Measurements from ENCODE around the gene FNBP1L. TPM values are rescaled to one million over a fixed set of nuclear protein-coding genes. Genes with fewer than 3 reads are reported as not detected.
"Not testable (repeated sequence)": the region's sequence is repeated elsewhere in the genome, so short reads cannot be mapped to it uniquely, and the experiment has no call there.

The FNBP1L gene
- total and polyA plus RNA-seq, 3 donors from 2014 or later, result 21.9 to 54.4 (median 46.5) TPM

GRCh38 chr1:93468662-93469061 is 20.7 kb downstream of the FNBP1L start:
- H3K4me1 ChIP-seq, result no peaks in the 10 kb centered on the region
- TF ChIP-seq CTCF (IDR thresholded peaks at IDR 0.05) (no peak), POLR2A (IDR thresholded peaks at IDR 0.05) (no peak)
- intact Hi-C loops (cut with DNase I; ENCODE audit: low total_unique reads), result no loop called here
- no peak overlapping the region for H3K4me3 ChIP-seq
- H3K36me3 ChIP-seq (ENCODE audit: low read depth, missing control alignments), result no peaks in the 10 kb centered on the region
- H3K9me3 ChIP-seq, result no peaks in the 10 kb centered on the region
- no peak overlapping the region for H3K27ac ChIP-seq
- no peaks in the 10 kb centered on the region for H3K27me3 ChIP-seq
- DNase-seq, result no peak
- WGBS, 2 donors, result 91% methylated on average over 3 of the region's 3 CpGs

GRCh38 chr1:93469223-93469622 is 21.3 kb downstream of the FNBP1L start:
- H3K36me3 ChIP-seq (ENCODE audit: low read depth, missing control alignments); H3K27ac ChIP-seq; DNase-seq; H3K27me3 ChIP-seq; H3K9me3 ChIP-seq; intact Hi-C loops (cut with DNase I; ENCODE audit: low total_unique reads); H3K4me1 ChIP-seq; H3K4me3 ChIP-seq: not testable (repeated sequence)
- 92 to 93% methylated on average over 3 of the region's 3 CpGs for WGBS, 2 donors

- no peak overlapping the region for H3K27ac ChIP-seq
- no peaks in the 10 kb centered on the region for H3K36me3 ChIP-seq (ENCODE audit: low read depth, missing control alignments)
- no peaks in the 10 kb centered on the region for H3K27me3 ChIP-seq
- no peaks in the 10 kb centered on the region for H3K9me3 ChIP-seq
- WGBS, 2 donors, result 73 to 95% methylated on average over 6 of the region's 6 CpGs
- DNase-seq, result no peak
- H3K4me1 ChIP-seq, result no peaks in the 10 kb centered on the region
- intact Hi-C loops (cut with DNase I; ENCODE audit: low total_unique reads), result no loop called here
- no peak overlapping the region for H3K4me3 ChIP-seq
- TF ChIP-seq POLR2A (IDR thresholded peaks at IDR 0.05), result no peak
- no peak for TF ChIP-seq CTCF (IDR thresholded peaks at IDR 0.05)
Measured at GRCh38 chr1:93471284-93471683, 23.4 kb downstream of the FNBP1L start.

GRCh38 chr1:93471911-93472310 is 24.0 kb downstream of the FNBP1L start:
- WGBS, 2 donors, result 55 to 59% methylated on average over 1 of the region's 1 CpG
- no peak for TF ChIP-seq CTCF (IDR thresholded peaks at IDR 0.05)
- no peak for TF ChIP-seq POLR2A (IDR thresholded peaks at IDR 0.05)
- DNase-seq, result no peak

GRCh38 chr1:93474321-93474720 is 26.4 kb downstream of the FNBP1L start:
- Histone ChIP-seq H3K36me3 (ENCODE audit: low read depth, missing control alignments) (no peaks in the 10 kb centered on the region), H3K4me3 (no peak overlapping the region), H3K4me1 (no peaks in the 10 kb centered on the region), H3K27me3 (no peaks in the 10 kb centered on the region), H3K27ac (no peak overlapping the region), H3K9me3 (no peaks in the 10 kb centered on the region)
- 54 to 64% methylated on average over 2 of the region's 2 CpGs for WGBS, 2 donors
- intact Hi-C loops (cut with DNase I; ENCODE audit: low total_unique reads), result no loop called here
- TF ChIP-seq CTCF (IDR thresholded peaks at IDR 0.05), result no peak
- no peak for TF ChIP-seq POLR2A (IDR thresholded peaks at IDR 0.05)
- DNase-seq, result no peak

More at GRCh38 chr1:93471911-93472310, 24.0 kb downstream of the FNBP1L start:
- H3K27me3 ChIP-seq, result no peaks in the 10 kb centered on the region
- intact Hi-C loops (cut with DNase I; ENCODE audit: low total_unique reads), result no loop called here
- H3K27ac ChIP-seq, result no peak overlapping the region
- H3K9me3 ChIP-seq, result no peaks in the 10 kb centered on the region
- H3K4me1 ChIP-seq, result no peaks in the 10 kb centered on the region
- H3K4me3 ChIP-seq, result no peak overlapping the region
- no peaks in the 10 kb centered on the region for H3K36me3 ChIP-seq (ENCODE audit: low read depth, missing control alignments)

All from testis (tissue), 3 donors.